ENCODE measurements around the gene SUPT20H. TPM values are rescaled to one million over a fixed set of nuclear protein-coding genes. Genes with fewer than 3 reads are reported as not detected.

Gene SUPT20H
- total and polyA plus RNA-seq, 2 experiments from 2014 or later, result 68.7 to 98.2 TPM

DNA sequence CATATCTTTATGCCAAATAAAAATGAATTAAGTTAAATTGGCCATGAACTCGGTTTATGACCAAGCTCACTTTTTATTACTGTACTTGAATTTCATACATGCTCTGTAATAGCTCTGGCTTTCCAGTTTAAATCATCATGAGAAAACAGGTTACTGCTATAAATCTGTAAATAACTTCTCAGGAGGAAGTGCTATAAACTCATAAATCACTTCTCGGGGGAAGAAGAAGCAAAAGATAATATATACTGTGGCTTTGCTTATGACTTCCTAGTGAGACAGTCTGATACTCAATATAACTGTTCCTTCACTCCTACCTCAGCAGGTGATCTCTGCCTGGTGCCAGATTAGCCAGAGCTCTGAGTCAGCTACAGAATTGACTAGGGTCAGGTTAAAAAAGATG lies 12.5 kb downstream of the SUPT20H start:
- no peak overlapping the region for H3K4me3 Mint-ChIP-seq
- peaks cover 2% of the 10 kb centered on the region for H3K27me3 Mint-ChIP-seq (ENCODE audit: insufficient read depth, low read depth, poor library complexity)

More for the DNA sequence above, 12.5 kb downstream of the SUPT20H start:
- Mint-ChIP-seq H3K4me1 (no peaks in the 10 kb centered on the region), H3K36me3 (ENCODE audit: low read depth) (peaks cover 33% of the 10 kb centered on the region), H3K9me3 (no peaks in the 10 kb centered on the region), H3K27ac (no peak overlapping the region)
- Histone ChIP-seq H4K20me1 (replicated peaks; ENCODE audit: insufficient read depth) (peaks cover 11% of the 10 kb centered on the region), H3F3A (replicated peaks; ENCODE audit: low read depth) (no peaks in the 10 kb centered on the region), H3K27ac (ENCODE audit: low read depth) (no peak overlapping the region), H2AFZ (no peak overlapping the region), H3K79me2 (replicated peaks; ENCODE audit: insufficient read depth) (peaks cover 45% of the 10 kb centered on the region), H3K9me2 (ENCODE audit: insufficient read depth) (no peaks in the 10 kb centered on the region), H3K4me2 (no peak overlapping the region), H3K27me3 (ENCODE audit: insufficient read depth) (no peaks in the 10 kb centered on the region), H3K36me3 (ENCODE audit: insufficient read depth) (peaks cover 28% of the 10 kb centered on the region), H3K4me1 (ENCODE audit: insufficient read depth) (no peaks in the 10 kb centered on the region), H3K4me3 (no peak overlapping the region)
- ATAC-seq (no peak), DNase-seq (ENCODE audit: low spot score) (no peak)
- TF ChIP-seq, protein P1, sequence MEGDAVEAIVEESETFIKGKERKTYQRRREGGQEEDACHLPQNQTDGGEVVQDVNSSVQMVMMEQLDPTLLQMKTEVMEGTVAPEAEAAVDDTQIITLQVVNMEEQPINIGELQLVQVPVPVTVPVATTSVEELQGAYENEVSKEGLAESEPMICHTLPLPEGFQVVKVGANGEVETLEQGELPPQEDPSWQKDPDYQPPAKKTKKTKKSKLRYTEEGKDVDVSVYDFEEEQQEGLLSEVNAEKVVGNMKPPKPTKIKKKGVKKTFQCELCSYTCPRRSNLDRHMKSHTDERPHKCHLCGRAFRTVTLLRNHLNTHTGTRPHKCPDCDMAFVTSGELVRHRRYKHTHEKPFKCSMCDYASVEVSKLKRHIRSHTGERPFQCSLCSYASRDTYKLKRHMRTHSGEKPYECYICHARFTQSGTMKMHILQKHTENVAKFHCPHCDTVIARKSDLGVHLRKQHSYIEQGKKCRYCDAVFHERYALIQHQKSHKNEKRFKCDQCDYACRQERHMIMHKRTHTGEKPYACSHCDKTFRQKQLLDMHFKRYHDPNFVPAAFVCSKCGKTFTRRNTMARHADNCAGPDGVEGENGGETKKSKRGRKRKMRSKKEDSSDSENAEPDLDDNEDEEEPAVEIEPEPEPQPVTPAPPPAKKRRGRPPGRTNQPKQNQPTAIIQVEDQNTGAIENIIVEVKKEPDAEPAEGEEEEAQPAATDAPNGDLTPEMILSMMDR (conservative IDR thresholded peaks at IDR 0.05; ENCODE audit: low read depth in 2 of 2), result no peak
- TF ChIP-seq, protein P2, sequence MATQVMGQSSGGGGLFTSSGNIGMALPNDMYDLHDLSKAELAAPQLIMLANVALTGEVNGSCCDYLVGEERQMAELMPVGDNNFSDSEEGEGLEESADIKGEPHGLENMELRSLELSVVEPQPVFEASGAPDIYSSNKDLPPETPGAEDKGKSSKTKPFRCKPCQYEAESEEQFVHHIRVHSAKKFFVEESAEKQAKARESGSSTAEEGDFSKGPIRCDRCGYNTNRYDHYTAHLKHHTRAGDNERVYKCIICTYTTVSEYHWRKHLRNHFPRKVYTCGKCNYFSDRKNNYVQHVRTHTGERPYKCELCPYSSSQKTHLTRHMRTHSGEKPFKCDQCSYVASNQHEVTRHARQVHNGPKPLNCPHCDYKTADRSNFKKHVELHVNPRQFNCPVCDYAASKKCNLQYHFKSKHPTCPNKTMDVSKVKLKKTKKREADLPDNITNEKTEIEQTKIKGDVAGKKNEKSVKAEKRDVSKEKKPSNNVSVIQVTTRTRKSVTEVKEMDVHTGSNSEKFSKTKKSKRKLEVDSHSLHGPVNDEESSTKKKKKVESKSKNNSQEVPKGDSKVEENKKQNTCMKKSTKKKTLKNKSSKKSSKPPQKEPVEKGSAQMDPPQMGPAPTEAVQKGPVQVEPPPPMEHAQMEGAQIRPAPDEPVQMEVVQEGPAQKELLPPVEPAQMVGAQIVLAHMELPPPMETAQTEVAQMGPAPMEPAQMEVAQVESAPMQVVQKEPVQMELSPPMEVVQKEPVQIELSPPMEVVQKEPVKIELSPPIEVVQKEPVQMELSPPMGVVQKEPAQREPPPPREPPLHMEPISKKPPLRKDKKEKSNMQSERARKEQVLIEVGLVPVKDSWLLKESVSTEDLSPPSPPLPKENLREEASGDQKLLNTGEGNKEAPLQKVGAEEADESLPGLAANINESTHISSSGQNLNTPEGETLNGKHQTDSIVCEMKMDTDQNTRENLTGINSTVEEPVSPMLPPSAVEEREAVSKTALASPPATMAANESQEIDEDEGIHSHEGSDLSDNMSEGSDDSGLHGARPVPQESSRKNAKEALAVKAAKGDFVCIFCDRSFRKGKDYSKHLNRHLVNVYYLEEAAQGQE (IDR thresholded peaks at IDR 0.05; ENCODE audit: unreplicated experiment), result no peak
- TF ChIP-seq, protein P3, sequence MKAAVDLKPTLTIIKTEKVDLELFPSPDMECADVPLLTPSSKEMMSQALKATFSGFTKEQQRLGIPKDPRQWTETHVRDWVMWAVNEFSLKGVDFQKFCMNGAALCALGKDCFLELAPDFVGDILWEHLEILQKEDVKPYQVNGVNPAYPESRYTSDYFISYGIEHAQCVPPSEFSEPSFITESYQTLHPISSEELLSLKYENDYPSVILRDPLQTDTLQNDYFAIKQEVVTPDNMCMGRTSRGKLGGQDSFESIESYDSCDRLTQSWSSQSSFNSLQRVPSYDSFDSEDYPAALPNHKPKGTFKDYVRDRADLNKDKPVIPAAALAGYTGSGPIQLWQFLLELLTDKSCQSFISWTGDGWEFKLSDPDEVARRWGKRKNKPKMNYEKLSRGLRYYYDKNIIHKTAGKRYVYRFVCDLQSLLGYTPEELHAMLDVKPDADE (IDR thresholded peaks at IDR 0.05), result no peak
- TF ChIP-seq, protein P4, sequence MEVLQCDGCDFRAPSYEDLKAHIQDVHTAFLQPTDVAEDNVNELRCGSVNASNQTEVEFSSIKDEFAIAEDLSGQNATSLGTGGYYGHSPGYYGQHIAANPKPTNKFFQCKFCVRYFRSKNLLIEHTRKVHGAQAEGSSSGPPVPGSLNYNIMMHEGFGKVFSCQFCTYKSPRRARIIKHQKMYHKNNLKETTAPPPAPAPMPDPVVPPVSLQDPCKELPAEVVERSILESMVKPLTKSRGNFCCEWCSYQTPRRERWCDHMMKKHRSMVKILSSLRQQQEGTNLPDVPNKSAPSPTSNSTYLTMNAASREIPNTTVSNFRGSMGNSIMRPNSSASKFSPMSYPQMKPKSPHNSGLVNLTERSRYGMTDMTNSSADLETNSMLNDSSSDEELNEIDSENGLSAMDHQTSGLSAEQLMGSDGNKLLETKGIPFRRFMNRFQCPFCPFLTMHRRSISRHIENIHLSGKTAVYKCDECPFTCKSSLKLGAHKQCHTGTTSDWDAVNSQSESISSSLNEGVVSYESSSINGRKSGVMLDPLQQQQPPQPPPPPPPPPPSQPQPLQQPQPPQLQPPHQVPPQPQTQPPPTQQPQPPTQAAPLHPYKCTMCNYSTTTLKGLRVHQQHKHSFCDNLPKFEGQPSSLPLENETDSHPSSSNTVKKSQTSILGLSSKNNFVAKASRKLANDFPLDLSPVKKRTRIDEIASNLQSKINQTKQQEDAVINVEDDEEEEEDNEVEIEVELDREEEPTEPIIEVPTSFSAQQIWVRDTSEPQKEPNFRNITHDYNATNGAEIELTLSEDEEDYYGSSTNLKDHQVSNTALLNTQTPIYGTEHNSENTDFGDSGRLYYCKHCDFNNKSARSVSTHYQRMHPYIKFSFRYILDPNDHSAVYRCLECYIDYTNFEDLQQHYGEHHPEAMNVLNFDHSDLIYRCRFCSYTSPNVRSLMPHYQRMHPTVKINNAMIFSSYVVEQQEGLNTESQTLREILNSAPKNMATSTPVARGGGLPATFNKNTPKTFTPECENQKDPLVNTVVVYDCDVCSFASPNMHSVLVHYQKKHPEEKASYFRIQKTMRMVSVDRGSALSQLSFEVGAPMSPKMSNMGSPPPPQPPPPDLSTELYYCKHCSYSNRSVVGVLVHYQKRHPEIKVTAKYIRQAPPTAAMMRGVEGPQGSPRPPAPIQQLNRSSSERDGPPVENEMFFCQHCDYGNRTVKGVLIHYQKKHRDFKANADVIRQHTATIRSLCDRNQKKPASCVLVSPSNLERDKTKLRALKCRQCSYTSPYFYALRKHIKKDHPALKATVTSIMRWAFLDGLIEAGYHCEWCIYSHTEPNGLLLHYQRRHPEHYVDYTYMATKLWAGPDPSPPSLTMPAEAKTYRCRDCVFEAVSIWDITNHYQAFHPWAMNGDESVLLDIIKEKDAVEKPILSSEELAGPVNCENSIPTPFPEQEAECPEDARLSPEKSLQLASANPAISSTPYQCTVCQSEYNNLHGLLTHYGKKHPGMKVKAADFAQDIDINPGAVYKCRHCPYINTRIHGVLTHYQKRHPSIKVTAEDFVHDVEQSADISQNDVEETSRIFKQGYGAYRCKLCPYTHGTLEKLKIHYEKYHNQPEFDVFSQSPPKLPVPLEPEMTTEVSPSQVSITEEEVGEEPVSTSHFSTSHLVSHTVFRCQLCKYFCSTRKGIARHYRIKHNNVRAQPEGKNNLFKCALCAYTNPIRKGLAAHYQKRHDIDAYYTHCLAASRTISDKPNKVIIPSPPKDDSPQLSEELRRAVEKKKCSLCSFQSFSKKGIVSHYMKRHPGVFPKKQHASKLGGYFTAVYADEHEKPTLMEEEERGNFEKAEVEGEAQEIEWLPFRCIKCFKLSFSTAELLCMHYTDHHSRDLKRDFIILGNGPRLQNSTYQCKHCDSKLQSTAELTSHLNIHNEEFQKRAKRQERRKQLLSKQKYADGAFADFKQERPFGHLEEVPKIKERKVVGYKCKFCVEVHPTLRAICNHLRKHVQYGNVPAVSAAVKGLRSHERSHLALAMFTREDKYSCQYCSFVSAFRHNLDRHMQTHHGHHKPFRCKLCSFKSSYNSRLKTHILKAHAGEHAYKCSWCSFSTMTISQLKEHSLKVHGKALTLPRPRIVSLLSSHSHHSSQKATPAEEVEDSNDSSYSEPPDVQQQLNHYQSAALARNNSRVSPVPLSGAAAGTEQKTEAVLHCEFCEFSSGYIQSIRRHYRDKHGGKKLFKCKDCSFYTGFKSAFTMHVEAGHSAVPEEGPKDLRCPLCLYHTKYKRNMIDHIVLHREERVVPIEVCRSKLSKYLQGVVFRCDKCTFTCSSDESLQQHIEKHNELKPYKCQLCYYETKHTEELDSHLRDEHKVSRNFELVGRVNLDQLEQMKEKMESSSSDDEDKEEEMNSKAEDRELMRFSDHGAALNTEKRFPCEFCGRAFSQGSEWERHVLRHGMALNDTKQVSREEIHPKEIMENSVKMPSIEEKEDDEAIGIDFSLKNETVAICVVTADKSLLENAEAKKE (CRISPR knock-in tag; IDR thresholded peaks at IDR 0.05), result no peak
- TF ChIP-seq NANOG (IDR thresholded peaks at IDR 0.05; ENCODE audit: borderline replicate concordance), result no peak
- no peak for TF ChIP-seq ZNF114 (CRISPR knock-in tag; IDR thresholded peaks at IDR 0.05)
- TF ChIP-seq STAT1 (IDR thresholded peaks at IDR 0.05; ENCODE audit: unreplicated experiment), result no peak
- no peak for TF ChIP-seq JUNB (IDR thresholded peaks at IDR 0.05; ENCODE audit: unreplicated experiment)
- no peak for TF ChIP-seq EZH2phosphoT487 (IDR thresholded peaks at IDR 0.05; ENCODE audit: unreplicated experiment)
- TF ChIP-seq EZH2 (IDR thresholded peaks at IDR 0.05; ENCODE audit: low read depth, unreplicated experiment), result no peak
- no peak for TF ChIP-seq POLR2AphosphoS5 (IDR thresholded peaks at IDR 0.05; ENCODE audit: low read depth)
- no peak for TF ChIP-seq CREB1 (CRISPR knock-in tag; IDR thresholded peaks at IDR 0.05; ENCODE audit: low read depth)
- TF ChIP-seq ZNF331 (CRISPR knock-in tag; IDR thresholded peaks at IDR 0.05; ENCODE audit: low read depth), result no peak
